HG03066 (cell line): ENCODE data around the gene TCOF1.

Experiments used
- ATAC-seq: cut with Tn5 transposase; IDR thresholded peaks from one replicate; pipeline ENCODE4 v1.9.1; 2021; ENCODE audit warnings: low read depth; ENCODE audit not compliant: unreplicated experiment

TCOF1 gene

GRCh38 chr5:150401376-150402228, 44.1 kb downstream of the TCOF1 start:
- no peak for ATAC-seq

- no peak for ATAC-seq
Observed at GRCh38 chr5:150402229-150402773, 44.8 kb downstream of the TCOF1 start.

DNA sequence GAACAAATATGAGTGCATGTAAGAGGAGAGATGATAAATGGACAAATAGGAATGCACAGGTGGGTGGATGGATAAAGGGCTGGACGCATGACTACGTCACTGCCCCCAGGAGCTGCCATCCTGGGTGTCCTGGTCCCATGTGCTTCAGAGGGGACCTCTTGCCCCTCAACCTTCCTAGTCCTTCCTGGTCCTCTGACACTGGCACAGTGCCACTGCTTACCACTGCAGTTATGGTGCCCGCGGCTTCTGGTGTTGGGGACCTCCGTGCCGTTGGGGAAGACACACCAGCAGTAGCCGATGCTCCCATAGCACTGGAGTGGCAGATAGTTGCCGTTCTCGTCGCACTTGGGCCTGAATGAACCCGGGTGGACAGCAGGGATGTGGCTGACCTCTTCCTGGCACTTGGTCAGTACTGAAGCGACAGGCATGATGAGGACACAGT, 45.4 kb downstream of the TCOF1 start:
- ATAC-seq, result no peak

GRCh38 chr5:150404121-150404520, 46.6 kb downstream of the TCOF1 start:
- no peak for ATAC-seq

- no peak for ATAC-seq
Observed at GRCh38 chr5:150404535-150404934, 47.0 kb downstream of the TCOF1 start.

DNA sequence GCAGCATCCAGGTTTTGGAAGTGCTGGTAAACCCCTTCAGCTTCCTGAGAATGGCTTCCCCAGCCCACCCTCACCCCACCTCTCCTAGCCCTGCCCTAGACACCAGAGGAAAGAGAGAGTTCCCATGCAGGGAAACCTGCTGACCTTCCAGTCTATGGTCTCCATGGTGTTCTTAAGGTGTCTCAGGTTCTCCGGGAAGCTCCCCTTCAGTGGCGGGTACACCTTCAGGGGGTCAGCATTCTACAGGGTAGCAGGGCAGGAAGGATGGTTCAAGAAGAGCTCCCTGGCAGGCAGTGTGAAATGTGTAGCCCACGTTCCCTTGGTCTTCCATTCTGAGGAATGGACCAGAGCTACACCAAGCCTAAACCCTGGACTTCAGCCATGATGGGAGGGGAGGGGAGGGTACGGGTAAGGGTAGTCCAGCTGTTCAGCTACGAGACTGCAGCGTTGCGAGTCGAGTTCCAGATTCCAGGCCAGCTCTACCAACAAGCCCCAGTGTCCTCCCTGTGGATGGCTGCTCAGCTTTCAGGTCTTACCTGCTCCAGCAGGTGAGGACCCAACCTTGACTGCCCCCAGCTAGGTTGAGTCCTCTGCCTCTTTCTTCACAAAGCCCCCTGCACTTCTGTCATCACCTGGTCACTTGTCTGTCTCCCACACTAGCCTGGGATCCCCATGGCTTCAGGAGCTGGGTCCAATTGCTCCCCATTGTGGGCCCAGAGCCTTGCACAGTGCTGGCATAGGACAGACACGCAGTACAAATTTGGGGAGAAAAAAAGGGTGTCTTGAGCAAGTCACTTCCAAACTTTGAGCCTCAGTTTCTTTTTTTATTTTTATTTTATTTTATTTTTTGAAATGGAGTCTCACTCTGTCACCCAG, 47.7 kb downstream of the TCOF1 start:
- no peak for ATAC-seq

DNA sequence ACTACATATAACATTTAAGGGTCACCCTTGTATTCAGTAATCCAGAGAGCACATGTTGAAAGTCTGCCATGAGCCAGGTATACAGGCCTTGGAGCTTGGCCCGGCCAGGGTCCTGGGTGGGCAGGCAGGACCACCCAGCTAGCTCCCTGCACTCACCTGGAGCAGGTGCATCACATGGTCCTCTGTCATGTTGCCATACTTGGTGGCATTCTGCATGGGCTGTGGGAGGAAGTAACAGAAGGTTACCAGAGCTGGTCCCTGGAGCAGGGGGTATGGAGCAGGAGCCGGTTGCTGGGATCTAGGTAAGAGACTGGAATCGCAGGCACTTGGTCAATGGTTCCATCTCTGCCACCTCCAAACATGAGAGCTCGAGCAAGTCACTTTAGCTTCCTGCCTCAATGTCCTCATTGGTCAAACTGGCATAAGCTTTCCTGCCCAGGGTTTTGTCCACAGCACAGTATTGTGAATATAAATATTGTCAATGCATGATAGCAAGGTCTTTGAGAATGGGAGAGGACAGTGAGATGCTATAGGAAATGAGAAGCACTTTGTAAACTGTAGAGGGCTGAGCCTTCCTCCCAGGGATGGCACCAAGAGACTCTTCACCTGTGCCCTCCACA, 48.7 kb downstream of the TCOF1 start:
- ATAC-seq, result no peak

GRCh38 chr5:150406723-150407095, 49.2 kb downstream of the TCOF1 start:
- no peak for ATAC-seq

GRCh38 chr5:150407096-150407720, 49.7 kb downstream of the TCOF1 start:
- ATAC-seq, result no peak

DNA sequence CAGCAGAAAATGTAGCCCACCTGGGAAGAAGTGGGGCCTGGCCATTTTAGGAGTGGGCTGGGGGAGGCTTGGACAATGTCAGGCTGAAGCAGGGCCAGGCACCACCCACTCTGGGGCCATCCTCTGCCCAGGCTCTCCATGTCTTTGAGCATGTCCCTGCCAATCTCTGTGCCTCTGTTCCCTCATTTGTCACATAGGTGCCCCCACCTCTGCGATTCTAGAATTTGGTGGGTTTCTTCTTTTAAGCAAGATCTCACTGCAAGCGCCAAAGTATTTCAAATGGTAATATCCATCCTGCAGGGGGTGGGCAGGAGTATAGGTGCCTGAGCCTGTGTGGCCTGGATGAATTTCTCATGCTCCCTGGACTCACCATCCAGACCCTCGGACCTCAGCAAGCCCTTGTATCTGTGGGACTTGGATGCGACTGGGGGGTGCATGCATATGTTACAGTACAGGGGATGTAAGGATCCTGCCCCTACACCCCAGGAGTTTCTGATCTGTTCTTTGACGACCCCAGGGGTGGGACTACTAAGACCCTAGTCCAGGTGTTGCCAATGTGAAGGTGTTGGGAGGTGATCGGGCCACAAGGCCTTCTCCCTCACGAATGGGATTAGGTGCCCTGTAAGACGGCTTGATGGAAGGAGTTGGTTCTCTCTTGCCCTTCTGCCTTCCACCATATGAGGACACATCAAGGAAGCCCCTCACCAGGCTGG, 50.9 kb downstream of the TCOF1 start:
- ATAC-seq, result no peak

DNA sequence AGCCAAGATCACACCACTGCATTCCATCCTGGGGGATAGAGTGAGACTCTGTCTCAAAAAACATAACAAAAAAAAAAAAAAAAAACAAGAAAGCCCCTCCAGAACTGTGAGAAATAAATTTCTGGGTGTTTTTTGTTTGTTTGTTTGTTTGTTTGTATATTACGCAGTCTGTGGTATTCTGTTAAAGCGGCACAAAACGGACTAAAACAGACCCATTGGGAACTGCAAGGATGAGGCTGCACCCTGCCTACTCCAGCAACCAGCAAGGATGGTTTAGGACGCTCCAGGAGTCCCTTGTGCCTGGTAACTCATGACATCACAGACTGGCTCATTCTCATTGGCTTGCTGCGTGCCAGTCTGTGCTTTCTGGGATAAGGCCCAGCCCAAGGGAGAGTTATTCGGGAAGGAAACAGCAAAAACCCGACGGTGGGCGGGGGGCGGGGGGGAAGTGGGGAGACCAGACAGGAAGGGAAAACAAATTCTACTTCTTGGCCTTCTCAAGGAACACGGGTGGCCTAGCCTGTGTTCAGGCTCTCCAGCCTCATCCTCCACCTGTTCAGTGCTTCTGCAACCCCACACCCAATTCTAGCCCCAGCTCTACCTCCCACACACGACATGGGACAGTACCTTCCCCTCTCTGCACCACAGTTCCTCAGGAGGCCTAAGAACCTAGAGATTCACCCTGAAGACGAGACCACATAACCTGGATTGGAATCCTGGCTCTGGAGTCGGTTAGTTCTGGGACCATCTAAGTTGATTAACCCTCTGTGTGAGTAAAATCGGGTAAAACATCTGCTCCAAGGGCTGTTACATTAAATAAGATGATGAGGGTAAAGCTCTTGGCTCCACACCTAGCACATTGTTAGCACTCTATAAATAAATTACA, 52.4 kb downstream of the TCOF1 start:
- ATAC-seq, result peak; percentile 34

GRCh38 chr5:150410524-150411244, 53.2 kb downstream of the TCOF1 start:
- no peak for ATAC-seq

GRCh38 chr5:150411245-150411979, 53.9 kb downstream of the TCOF1 start:
- ATAC-seq, result no peak

GRCh38 chr5:150412319-150413175, 55.0 kb downstream of the TCOF1 start, which contains the start of gene CD74:
Gene CD74, minus strand, starts transcription at chr5:150412910. Its CDS starts 161 bp downstream, at chr5:150412749.
- peak; percentile 65 for ATAC-seq

- peak; percentile 1 for ATAC-seq
Observed at GRCh38 chr5:150413176-150413901, 55.8 kb downstream of the TCOF1 start.
